HAP-1 (cell line): ENCODE data around the gene JAK2.

Experiments used
- DNase-seq, 2 experiments: peaks; one replicate each; pipeline ENCODE4 v3.0.0-alpha.2; 2016 to 2020; ENCODE audit warnings: low spot score in 2 of 2
- H3K27me3 ChIP-seq: fragments of 250-450 bp; sonication (Bioruptor Pico); 2 replicates; pipeline ENCODE4 v1.5.1; 2020; ENCODE audit warnings: low read depth, mild to moderate bottlenecking, moderate library complexity
- H3K36me3 ChIP-seq: fragments of 250-450 bp; sonication (Bioruptor Pico); replicated peaks from 2 replicates; pipeline ENCODE4 v1.5.1; 2020; ENCODE audit warnings: mild to moderate bottlenecking
- H3K4me1 ChIP-seq: fragments of 250-450 bp; sonication (Bioruptor Pico); 2 replicates; pipeline ENCODE4 v1.5.1; 2020; ENCODE audit warnings: mild to moderate bottlenecking
- H3K4me3 ChIP-seq: fragments of 250-450 bp; sonication (Bioruptor Pico); 2 replicates; pipeline ENCODE4 v1.5.1; 2020; ENCODE audit warnings: mild to moderate bottlenecking, moderate library complexity
- H3K9me3 ChIP-seq: fragments of 250-450 bp; sonication (Bioruptor Pico); 2 replicates; pipeline ENCODE4 v1.5.1; 2020; ENCODE audit warnings: mild to moderate bottlenecking, moderate library complexity
- in situ Hi-C: fragments of 300-500 bp; cut with MboI; formaldehyde crosslinking; loops from 3 replicates; pipeline ENCODE4 v1.14.3; 2020; ENCODE audit warnings: low sequenced_read_pairs, inconsistent platforms, mixed read lengths

Gene JAK2

DNA sequence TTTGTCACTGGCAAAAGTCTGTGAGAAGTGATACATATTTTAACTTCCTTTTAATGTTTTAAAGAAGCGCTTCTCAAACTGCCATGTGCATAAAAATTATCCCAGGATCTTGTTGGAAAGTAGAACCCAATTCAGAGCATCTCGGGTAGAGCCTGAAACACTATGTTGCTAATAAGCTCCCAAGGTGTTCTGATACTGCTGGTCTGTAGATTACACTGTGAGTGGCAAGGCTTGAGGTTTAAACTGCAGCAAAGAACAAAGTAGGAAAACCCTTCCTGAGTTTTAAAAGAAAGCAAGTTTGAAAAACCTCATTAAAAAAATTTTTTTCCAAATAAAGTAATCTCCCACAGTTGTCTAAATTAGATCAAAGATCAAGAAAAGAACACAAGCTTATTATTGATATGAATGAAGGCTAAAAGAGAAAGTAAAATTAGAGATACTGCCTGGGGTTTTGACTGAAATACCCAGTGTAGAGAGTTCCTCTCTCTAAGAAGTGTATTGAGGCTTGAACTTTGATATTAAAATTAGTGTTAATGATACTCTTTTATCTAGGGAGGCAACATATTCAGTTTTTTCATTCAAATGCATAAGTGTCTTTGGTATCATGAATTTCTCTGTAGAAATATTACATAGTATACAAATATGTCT is 19.8 kb upstream of the JAK2 start:
- no peak overlapping the region for H3K4me3 ChIP-seq
- no peaks in the 10 kb centered on the region for H3K4me1 ChIP-seq
- H3K27me3 ChIP-seq = no peaks in the 10 kb centered on the region
- in situ Hi-C loops = no loop called here
- DNase-seq = no peak
- H3K36me3 ChIP-seq = no peaks in the 10 kb centered on the region
- no peaks in the 10 kb centered on the region for H3K9me3 ChIP-seq

GRCh38 chr9:4967523-4967922 is 17.5 kb upstream of the JAK2 start:
- in situ Hi-C loops = no loop called here
- Histone ChIP-seq H3K27me3 (no peaks in the 10 kb centered on the region), H3K36me3 (no peaks in the 10 kb centered on the region), H3K4me1 (no peaks in the 10 kb centered on the region), H3K9me3 (no peaks in the 10 kb centered on the region), H3K4me3 (no peak overlapping the region)
- DNase-seq = no peak

DNA sequence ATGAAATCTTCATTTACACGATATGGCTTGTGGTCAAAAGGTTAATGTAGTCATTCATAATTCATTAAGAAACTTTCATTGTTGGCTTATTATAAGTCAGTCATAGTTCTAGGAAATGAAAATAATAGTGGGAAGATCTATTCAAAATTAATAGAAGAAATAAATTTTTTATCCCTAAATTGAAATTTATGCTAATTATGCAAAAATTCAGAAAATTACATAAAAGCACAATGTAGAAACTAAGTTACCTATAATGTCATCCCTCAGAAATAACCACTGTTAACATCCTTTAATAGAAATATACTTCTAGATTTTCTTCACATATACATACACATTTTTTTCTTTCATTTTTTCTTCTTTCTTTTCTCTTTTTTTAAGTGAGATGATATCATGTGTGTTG is 15.9 kb upstream of the JAK2 start:
- DNase-seq = no peak
- no peaks in the 10 kb centered on the region for H3K4me1 ChIP-seq
- in situ Hi-C loops = no loop called here
- H3K36me3 ChIP-seq = no peaks in the 10 kb centered on the region
- H3K9me3 ChIP-seq = no peaks in the 10 kb centered on the region
- H3K4me3 ChIP-seq = no peak overlapping the region
- H3K27me3 ChIP-seq = no peaks in the 10 kb centered on the region

DNA sequence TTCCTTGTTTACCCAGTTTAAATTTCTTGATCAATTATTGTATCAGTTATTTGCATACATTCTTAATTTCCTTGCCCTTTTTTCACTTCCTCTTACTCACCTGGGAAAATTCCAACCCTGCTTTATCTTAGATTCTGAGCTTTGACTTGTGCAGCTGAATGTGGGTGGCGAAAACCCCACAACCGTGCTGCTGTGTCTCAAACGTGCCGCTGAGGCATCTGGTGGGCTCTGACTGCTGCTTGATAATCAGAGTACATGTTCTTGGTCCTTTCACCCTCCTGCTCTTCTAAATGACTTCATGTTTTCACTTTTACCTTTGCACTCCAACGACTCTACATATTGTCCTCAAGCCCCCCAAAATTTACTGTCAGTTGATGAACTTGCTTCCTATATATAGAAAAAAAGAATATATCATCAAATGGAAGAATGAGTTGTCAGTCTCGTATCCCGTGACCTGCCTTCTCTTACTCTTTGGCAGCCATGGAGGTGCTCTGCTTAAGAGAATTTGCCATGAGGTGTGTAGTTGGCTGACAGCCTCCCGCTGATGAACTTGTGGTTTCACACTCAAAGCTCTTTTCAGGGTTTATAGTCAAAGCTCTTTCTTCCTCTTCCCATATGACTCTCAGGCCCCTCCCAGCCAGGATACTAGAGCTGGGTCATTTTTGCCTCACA is 14.0 kb upstream of the JAK2 start:
- DNase-seq = no peak
- Histone ChIP-seq H3K36me3 (no peaks in the 10 kb centered on the region), H3K4me3 (no peak overlapping the region), H3K4me1 (no peaks in the 10 kb centered on the region), H3K9me3 (no peaks in the 10 kb centered on the region), H3K27me3 (no peaks in the 10 kb centered on the region)
- in situ Hi-C loops = no loop called here

DNA sequence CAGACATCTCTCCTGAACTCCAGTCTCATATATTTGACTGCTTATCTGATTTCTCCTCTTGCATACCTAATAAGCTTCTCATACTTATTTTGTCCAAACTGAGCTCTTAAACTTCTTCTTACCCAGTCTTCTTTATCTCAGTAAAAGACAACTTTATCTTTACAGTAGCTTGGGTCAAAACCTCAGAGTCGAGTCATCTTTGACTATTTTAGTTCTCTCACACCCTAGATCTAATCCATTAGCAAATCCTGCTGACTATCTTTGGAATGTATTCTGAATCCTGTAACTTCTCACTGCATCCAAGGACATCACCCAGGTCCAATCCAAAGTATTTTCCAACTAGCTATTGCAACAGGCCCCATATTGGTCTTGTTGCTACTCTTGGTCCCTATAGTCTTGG is 11.8 kb upstream of the JAK2 start:
- no peak for DNase-seq
- Histone ChIP-seq H3K4me3 (no peak overlapping the region), H3K27me3 (no peaks in the 10 kb centered on the region), H3K9me3 (no peaks in the 10 kb centered on the region), H3K4me1 (no peaks in the 10 kb centered on the region), H3K36me3 (no peaks in the 10 kb centered on the region)
- in situ Hi-C loops = no loop called here

GRCh38 chr9:4973902-4974301 is 11.2 kb upstream of the JAK2 start:
- H3K4me3 ChIP-seq = no peak overlapping the region
- in situ Hi-C loops = no loop called here
- H3K9me3 ChIP-seq = no peaks in the 10 kb centered on the region

GRCh38 chr9:4979239-4979638 is 5.8 kb upstream of the JAK2 start:
- Histone ChIP-seq H3K4me3 (no peak overlapping the region), H3K4me1 (peaks cover 18% of the 10 kb centered on the region), H3K9me3 (no peaks in the 10 kb centered on the region), H3K36me3 (no peaks in the 10 kb centered on the region), H3K27me3 (no peaks in the 10 kb centered on the region)
- peak; percentile 19 to 90 for DNase-seq
- in situ Hi-C loops = no loop called here

More at GRCh38 chr9:4973902-4974301, 11.2 kb upstream of the JAK2 start:
- no peak for DNase-seq
- Histone ChIP-seq H3K27me3 (no peaks in the 10 kb centered on the region), H3K36me3 (no peaks in the 10 kb centered on the region), H3K4me1 (peaks cover 4% of the 10 kb centered on the region)

- Histone ChIP-seq H3K9me3 (no peaks in the 10 kb centered on the region), H3K4me1 (peaks cover 20% of the 10 kb centered on the region), H3K36me3 (no peaks in the 10 kb centered on the region), H3K4me3 (no peak overlapping the region), H3K27me3 (no peaks in the 10 kb centered on the region)
- in situ Hi-C loops = loop anchor here (10.0 kb wide), 1 partner anchor 235 kb away; the partner anchor contains the start of gene AK3
- no peak for DNase-seq
These were observed 4.9 kb upstream of the JAK2 start for GRCh38 chr9:4980086-4980727.

DNA sequence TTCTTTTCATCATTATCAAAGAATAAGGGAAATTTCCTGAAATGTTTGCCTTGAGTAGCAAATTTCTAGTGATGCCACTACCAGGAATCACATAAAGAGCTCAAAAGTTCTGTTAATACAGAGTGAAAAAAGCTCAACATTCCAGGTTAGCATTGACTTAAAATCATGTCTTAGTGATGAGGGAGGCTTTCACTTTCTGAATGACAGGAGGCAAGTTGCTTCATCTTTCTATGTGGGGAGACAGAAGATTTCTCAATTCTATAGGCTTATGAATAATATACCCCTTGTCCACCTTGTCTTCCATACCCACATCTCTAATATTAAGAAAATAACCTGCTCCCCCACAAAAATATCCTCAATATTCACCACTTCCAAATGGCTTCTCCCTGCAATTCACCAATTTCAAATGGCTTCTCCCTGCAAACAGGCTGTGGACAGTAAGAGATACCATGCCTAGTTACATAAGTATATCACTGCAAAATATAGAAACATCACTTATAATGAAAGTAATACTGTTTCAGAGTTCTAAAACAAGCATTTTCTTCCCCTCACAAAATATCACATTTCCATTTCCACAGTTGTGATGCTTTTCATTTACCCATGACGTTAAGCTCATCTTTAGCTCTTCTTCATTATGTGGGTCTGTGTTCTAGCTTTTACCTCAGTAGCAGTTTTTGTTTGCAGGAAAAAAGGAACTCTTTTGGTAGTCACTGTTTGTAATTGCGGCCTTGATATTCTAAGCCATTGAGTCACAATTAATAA is 2.2 kb upstream of the JAK2 start:
- in situ Hi-C loops = loop anchor here (10.0 kb wide), 1 partner anchor 238 kb away; the partner anchor contains the start of gene AK3
- no peaks in the 10 kb centered on the region for H3K9me3 ChIP-seq
- no peaks in the 10 kb centered on the region for H3K36me3 ChIP-seq
- DNase-seq = no peak
- H3K4me3 ChIP-seq = no peak overlapping the region
- peaks cover 31% of the 10 kb centered on the region for H3K4me1 ChIP-seq
- H3K27me3 ChIP-seq = no peaks in the 10 kb centered on the region

DNA sequence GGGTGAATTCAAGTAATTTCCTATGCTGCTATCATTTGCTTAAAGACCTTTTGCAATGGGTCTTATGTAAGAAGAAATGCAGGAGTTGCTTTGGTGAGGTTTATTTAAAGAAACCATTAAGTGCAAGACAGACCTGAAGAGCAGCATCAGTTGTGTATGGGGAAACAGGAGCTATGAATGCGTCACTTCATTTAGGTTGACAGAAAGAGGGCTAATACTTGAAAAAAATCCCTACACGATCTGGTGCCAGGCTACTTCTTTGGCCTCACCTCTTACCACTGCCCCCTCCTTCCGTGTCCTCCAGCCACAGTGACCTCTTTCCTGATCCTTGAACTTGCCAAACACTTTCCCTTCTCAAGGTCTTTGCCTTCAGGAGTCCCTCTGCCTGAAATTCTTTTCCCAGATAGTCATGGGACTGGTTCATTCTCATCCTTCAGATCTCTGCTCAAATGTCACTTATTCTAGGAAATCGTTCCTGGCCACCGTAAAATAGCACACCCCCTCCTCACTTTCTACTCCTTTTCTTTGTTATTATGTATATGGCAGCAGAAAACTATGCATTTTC is 1.4 kb upstream of the JAK2 start:
- Histone ChIP-seq H3K4me3 (peak overlapping the region; percentile 52), H3K36me3 (peaks cover 3% of the 10 kb centered on the region), H3K9me3 (no peaks in the 10 kb centered on the region), H3K4me1 (peaks cover 29% of the 10 kb centered on the region), H3K27me3 (no peaks in the 10 kb centered on the region)
- in situ Hi-C loops = loop anchor here (10.0 kb wide), 1 partner anchor 239 kb away; the partner anchor contains the start of gene AK3
- no peak for DNase-seq

DNA sequence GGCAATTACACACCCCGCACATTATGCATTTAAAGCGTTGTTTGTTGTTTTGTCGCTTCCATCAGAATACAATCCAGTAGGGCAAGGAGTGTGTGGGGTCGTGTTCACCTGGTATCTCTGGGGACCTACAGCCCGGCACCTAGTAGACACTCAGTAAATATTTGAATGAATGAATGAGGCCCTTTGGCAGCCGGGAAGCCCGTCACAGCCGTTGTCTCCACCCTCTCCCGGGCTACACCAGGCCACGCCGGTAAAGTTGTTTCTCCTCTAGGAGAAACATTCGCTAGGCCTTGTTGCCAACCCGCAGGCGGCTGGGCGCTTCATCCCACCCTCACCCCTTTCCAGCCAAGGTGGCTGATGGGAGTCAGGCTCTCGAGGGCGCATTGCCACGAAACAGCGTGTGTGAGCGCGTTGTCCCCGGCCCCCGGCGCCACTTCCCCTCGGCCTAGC is 876 bp upstream of the JAK2 start:
- Histone ChIP-seq H3K4me3 (peak overlapping the region; percentile 52), H3K36me3 (peaks cover 3% of the 10 kb centered on the region), H3K27me3 (no peaks in the 10 kb centered on the region), H3K9me3 (no peaks in the 10 kb centered on the region), H3K4me1 (peaks cover 25% of the 10 kb centered on the region)
- DNase-seq = peak; percentile 12 to 58
- in situ Hi-C loops = loop anchor here (10.0 kb wide), 1 partner anchor 239 kb away; the partner anchor contains the start of gene AK3

DNA sequence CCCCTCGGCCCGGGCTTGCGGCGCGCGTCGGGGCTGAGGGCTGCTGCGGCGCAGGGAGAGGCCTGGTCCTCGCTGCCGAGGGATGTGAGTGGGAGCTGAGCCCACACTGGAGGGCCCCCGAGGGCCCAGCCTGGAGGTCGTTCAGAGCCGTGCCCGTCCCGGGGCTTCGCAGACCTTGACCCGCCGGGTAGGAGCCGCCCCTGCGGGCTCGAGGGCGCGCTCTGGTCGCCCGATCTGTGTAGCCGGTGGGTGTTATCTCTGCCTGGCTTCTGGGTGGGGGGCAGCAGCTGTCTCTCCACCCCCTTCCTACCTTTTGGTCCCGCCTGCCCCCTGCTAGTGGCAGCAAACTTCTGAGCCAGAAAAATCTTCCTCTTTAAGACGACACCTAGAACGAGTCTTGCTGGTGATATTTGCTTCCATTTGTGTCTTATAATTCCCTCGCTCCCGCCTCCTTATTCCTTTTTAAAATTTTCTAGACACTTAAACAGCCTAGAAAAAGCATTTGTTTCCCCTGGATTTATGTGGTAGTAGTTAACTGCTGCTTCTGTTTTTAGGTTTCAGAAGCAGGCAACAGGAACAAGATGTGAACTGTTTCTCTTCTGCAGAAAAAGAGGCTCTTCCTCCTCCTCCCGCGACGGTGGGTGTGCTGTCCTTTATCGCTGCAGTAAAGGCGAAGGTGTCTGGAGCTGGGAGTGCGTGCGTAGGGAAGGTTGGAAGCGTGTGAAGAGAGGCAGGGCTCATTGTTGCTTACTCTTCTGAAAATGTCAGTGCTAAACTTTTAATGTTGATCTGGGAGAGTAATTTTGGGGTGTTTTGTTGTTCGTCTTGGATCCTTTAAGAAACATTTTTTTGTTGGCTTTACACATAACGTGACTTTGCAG is 554 bp downstream of the JAK2 start:
- Histone ChIP-seq H3K27me3 (no peaks in the 10 kb centered on the region), H3K4me1 (peaks cover 21% of the 10 kb centered on the region), H3K4me3 (peak overlapping the region; percentile 52), H3K9me3 (no peaks in the 10 kb centered on the region), H3K36me3 (peaks cover 3% of the 10 kb centered on the region)
- peak; percentile 78 for DNase-seq
- in situ Hi-C loops = loop anchor here (10.0 kb wide), 1 partner anchor 241 kb away; the partner anchor contains the start of gene AK3
